ENCODE data around the gene TWIST2.

Gene TWIST2

GRCh38 chr2:238847841-238848690 is at the start of gene TWIST2:
TWIST2 (plus strand) TSS chr2:238848085; CDS start chr2:238848216, 131 bp downstream.
- H3K27ac ChIP-seq: peak within 1 kb of the TSS; percentile 44
- peak; percentile 33 for DNase-seq (ENCODE audit: low read depth, low spot score)

- DNase-seq (ENCODE audit: low read depth, low spot score): no peak
- H3K27ac ChIP-seq: no peak overlapping the region
These were observed 46.1 kb upstream of the TWIST2 start for GRCh38 chr2:238801791-238802190.

- DNase-seq (ENCODE audit: low read depth, low spot score): no peak
- no peak overlapping the region for H3K27ac ChIP-seq
These were observed 44.9 kb upstream of the TWIST2 start for GRCh38 chr2:238802957-238803356.

GRCh38 chr2:238803996-238804870 is 43.7 kb upstream of the TWIST2 start:
- DNase-seq (ENCODE audit: low read depth, low spot score): no peak
- no peak overlapping the region for H3K27ac ChIP-seq

- no peak overlapping the region for H3K27ac ChIP-seq
- DNase-seq (ENCODE audit: low read depth, low spot score): no peak
These were observed 39.1 kb upstream of the TWIST2 start for GRCh38 chr2:238808761-238809160.

GRCh38 chr2:238810321-238810720 is 37.6 kb upstream of the TWIST2 start:
- no peak for DNase-seq (ENCODE audit: low read depth, low spot score)
- H3K27ac ChIP-seq: no peak overlapping the region

- no peak overlapping the region for H3K27ac ChIP-seq
- no peak for DNase-seq (ENCODE audit: low read depth, low spot score)
These were observed 36.6 kb upstream of the TWIST2 start for GRCh38 chr2:238811293-238811692.

GRCh38 chr2:238811759-238812158 is 36.1 kb upstream of the TWIST2 start:
- no peak overlapping the region for H3K27ac ChIP-seq
- DNase-seq (ENCODE audit: low read depth, low spot score): no peak

GRCh38 chr2:238813109-238813508 is 34.8 kb upstream of the TWIST2 start:
- H3K27ac ChIP-seq: no peak overlapping the region
- no peak for DNase-seq (ENCODE audit: low read depth, low spot score)

GRCh38 chr2:238814815-238815214 is 33.1 kb upstream of the TWIST2 start:
- no peak overlapping the region for H3K27ac ChIP-seq
- no peak for DNase-seq (ENCODE audit: low read depth, low spot score)

- H3K27ac ChIP-seq: no peak overlapping the region
- no peak for DNase-seq (ENCODE audit: low read depth, low spot score)
These were observed 31.6 kb upstream of the TWIST2 start for GRCh38 chr2:238816291-238816690.

GRCh38 chr2:238817382-238817781 is 30.5 kb upstream of the TWIST2 start:
- H3K27ac ChIP-seq: no peak overlapping the region
- DNase-seq (ENCODE audit: low read depth, low spot score): no peak

GRCh38 chr2:238817891-238818290 is 30.0 kb upstream of the TWIST2 start:
- DNase-seq (ENCODE audit: low read depth, low spot score): no peak
- no peak overlapping the region for H3K27ac ChIP-seq

GRCh38 chr2:238818561-238818960 is 29.3 kb upstream of the TWIST2 start:
- DNase-seq (ENCODE audit: low read depth, low spot score): no peak
- H3K27ac ChIP-seq: no peak overlapping the region

- no peak overlapping the region for H3K27ac ChIP-seq
- no peak for DNase-seq (ENCODE audit: low read depth, low spot score)
These were observed 27.7 kb upstream of the TWIST2 start for GRCh38 chr2:238820197-238820596.

GRCh38 chr2:238820916-238821315 is 27.0 kb upstream of the TWIST2 start:
- H3K27ac ChIP-seq: no peak overlapping the region
- no peak for DNase-seq (ENCODE audit: low read depth, low spot score)

- H3K27ac ChIP-seq: no peak overlapping the region
- DNase-seq (ENCODE audit: low read depth, low spot score): peak; percentile 10
These were observed 26.5 kb upstream of the TWIST2 start for GRCh38 chr2:238821391-238821790.

GRCh38 chr2:238821944-238822670 is 25.8 kb upstream of the TWIST2 start:
- DNase-seq (ENCODE audit: low read depth, low spot score): no peak
- H3K27ac ChIP-seq: no peak overlapping the region

GRCh38 chr2:238822955-238823354 is 24.9 kb upstream of the TWIST2 start:
- no peak for DNase-seq (ENCODE audit: low read depth, low spot score)
- no peak overlapping the region for H3K27ac ChIP-seq

GRCh38 chr2:238831177-238831576 is 16.7 kb upstream of the TWIST2 start:
- no peak for DNase-seq (ENCODE audit: low read depth, low spot score)

GRCh38 chr2:238834982-238835381 is 12.9 kb upstream of the TWIST2 start:
- DNase-seq (ENCODE audit: low read depth, low spot score): no peak
- H3K27ac ChIP-seq: no peak overlapping the region

More at GRCh38 chr2:238831177-238831576, 16.7 kb upstream of the TWIST2 start:
- no peak overlapping the region for H3K27ac ChIP-seq

Measured in epithelial cell of prostate (primary cell).